ENCODE measurements around the gene ITGBL1. TPM values are rescaled to one million over a fixed set of nuclear protein-coding genes. Genes with fewer than 3 reads are reported as not detected.

The ITGBL1 gene
- total RNA-seq, 1 experiment from 2014 or later, result not detected

GRCh38 chr13:101712026-101712348, 259.5 kb downstream of the ITGBL1 start:
- no peak for TF ChIP-seq CTCF (IDR thresholded peaks at IDR 0.05; ENCODE audit: insufficient read depth in 1 of 2, low read depth in 1 of 2, low read length in 1 of 2, severe bottlenecking in 1 of 2, unreplicated experiment in 1 of 2)
- Histone ChIP-seq H3K36me3 (ENCODE audit: control insufficient read depth, insufficient read depth, low read length) (no peaks in the 10 kb centered on the region), H3K9me3 (no peaks in the 10 kb centered on the region), H3K27me3 (replicated peaks; ENCODE audit: control insufficient read depth, insufficient read depth, low read length) (no peaks in the 10 kb centered on the region), H3K4me1 (no peaks in the 10 kb centered on the region), H3K4me3 (ENCODE audit: low read depth, low read length) (no peak overlapping the region)
- no peak for DNase-seq
- no peaks in the 10 kb centered on the region for H3K4me1 Mint-ChIP-seq (ENCODE audit: low read depth, unreplicated experiment)
- POLR2A ChIA-PET, result no interaction called here
- intact Hi-C loops (cut with micrococcal nuclease; ENCODE audit: unreplicated experiment), result no loop called here
- H3K4me3 Mint-ChIP-seq (ENCODE audit: unreplicated experiment), result no peak overlapping the region
- CTCF ChIA-PET, result no interaction called here
- peaks cover 3% of the 10 kb centered on the region for H3K27me3 Mint-ChIP-seq (ENCODE audit: insufficient read depth, unreplicated experiment)
- no peaks in the 10 kb centered on the region for H3K9me3 Mint-ChIP-seq (ENCODE audit: unreplicated experiment)
- H3K27ac Mint-ChIP-seq (ENCODE audit: unreplicated experiment), result no peak overlapping the region
- H3K36me3 Mint-ChIP-seq (ENCODE audit: insufficient read depth, unreplicated experiment), result no peaks in the 10 kb centered on the region
- no TSS peak for BruUV-seq (replicated peaks)

- BruUV-seq (replicated peaks), result no TSS peak
- Mint-ChIP-seq H3K4me3 (ENCODE audit: unreplicated experiment) (no peak overlapping the region), H3K27ac (ENCODE audit: unreplicated experiment) (no peak overlapping the region), H3K9me3 (ENCODE audit: unreplicated experiment) (no peaks in the 10 kb centered on the region), H3K4me1 (ENCODE audit: low read depth, unreplicated experiment) (no peaks in the 10 kb centered on the region), H3K36me3 (ENCODE audit: insufficient read depth, unreplicated experiment) (no peaks in the 10 kb centered on the region), H3K27me3 (ENCODE audit: insufficient read depth, unreplicated experiment) (no peaks in the 10 kb centered on the region)
- H3K27me3 ChIP-seq (replicated peaks; ENCODE audit: control insufficient read depth, insufficient read depth, low read length), result no peaks in the 10 kb centered on the region
- intact Hi-C loops (cut with micrococcal nuclease; ENCODE audit: unreplicated experiment), result no loop called here
- no peak for DNase-seq
- H3K4me1 ChIP-seq, result no peaks in the 10 kb centered on the region
- TF ChIP-seq CTCF (IDR thresholded peaks at IDR 0.05; ENCODE audit: insufficient read depth in 1 of 2, low read depth in 1 of 2, low read length in 1 of 2, severe bottlenecking in 1 of 2, unreplicated experiment in 1 of 2), result no peak
- H3K9me3 ChIP-seq, result no peaks in the 10 kb centered on the region
- no peaks in the 10 kb centered on the region for H3K36me3 ChIP-seq (ENCODE audit: control insufficient read depth, insufficient read depth, low read length)
- no peak overlapping the region for H3K4me3 ChIP-seq (ENCODE audit: low read depth, low read length)
- ChIA-PET POLR2A (no interaction called here), CTCF (no interaction called here)
Observed at GRCh38 chr13:101714195-101714594, 261.7 kb downstream of the ITGBL1 start.

GRCh38 chr13:101717353-101717752, 264.9 kb downstream of the ITGBL1 start:
- Mint-ChIP-seq H3K4me1 (ENCODE audit: low read depth, unreplicated experiment) (no peaks in the 10 kb centered on the region), H3K36me3 (ENCODE audit: insufficient read depth, unreplicated experiment) (no peaks in the 10 kb centered on the region), H3K27ac (ENCODE audit: unreplicated experiment) (no peak overlapping the region), H3K9me3 (ENCODE audit: unreplicated experiment) (no peaks in the 10 kb centered on the region), H3K4me3 (ENCODE audit: unreplicated experiment) (no peak overlapping the region), H3K27me3 (ENCODE audit: insufficient read depth, unreplicated experiment) (no peaks in the 10 kb centered on the region)
- no peak for TF ChIP-seq CTCF (IDR thresholded peaks at IDR 0.05; ENCODE audit: insufficient read depth in 1 of 2, low read depth in 1 of 2, low read length in 1 of 2, severe bottlenecking in 1 of 2, unreplicated experiment in 1 of 2)
- no TSS peak for BruUV-seq (replicated peaks)
- DNase-seq, result no peak
- Histone ChIP-seq H3K4me3 (ENCODE audit: low read depth, low read length) (no peak overlapping the region), H3K9me3 (no peaks in the 10 kb centered on the region), H3K27me3 (replicated peaks; ENCODE audit: control insufficient read depth, insufficient read depth, low read length) (no peaks in the 10 kb centered on the region), H3K36me3 (ENCODE audit: control insufficient read depth, insufficient read depth, low read length) (no peaks in the 10 kb centered on the region), H3K4me1 (no peaks in the 10 kb centered on the region)
- ChIA-PET CTCF (no interaction called here), POLR2A (no interaction called here)
- intact Hi-C loops (cut with micrococcal nuclease; ENCODE audit: unreplicated experiment), result no loop called here

All from Caco-2 (cell line).